Measurements from ENCODE around the gene ZNF638.
"Not testable (repeated sequence)": the region's sequence is repeated elsewhere in the genome, so short reads cannot be mapped to it uniquely, and the experiment has no call there.

ZNF638 gene

DNA sequence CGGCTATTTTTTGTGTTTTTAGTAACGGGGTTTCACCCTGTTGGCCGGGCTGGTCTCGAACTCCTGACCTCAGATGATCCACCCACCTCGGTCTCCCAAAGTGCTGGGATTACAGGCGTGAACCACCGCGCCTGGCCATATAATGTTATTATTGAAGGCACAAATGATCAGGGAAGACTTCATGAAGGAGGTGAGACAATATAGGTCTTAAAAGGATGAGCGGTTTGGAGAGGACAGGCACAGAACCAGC lies 326 bp upstream of the ZNF638 start:
- in situ Hi-C loops (cut with MboI; ENCODE audit: low sequenced_read_pairs) = not testable (repeated sequence)

DNA sequence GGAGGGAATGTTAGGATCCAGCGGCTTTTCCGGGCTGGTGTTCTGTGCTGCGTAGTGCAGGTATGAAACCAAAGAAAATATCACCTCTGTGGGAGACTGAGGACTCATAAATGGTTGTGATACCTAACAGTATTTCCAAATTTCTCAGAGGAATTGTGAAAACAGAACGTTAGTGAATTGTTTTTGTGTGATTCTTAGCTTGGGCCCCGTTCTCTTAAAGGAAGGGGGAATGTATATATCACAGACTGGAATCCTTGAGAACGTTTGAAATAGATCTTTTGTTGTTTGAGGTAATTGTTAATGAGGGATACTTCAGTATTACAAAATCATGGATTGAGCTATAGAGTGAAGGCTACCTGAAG lies 834 bp downstream of the ZNF638 start:
- in situ Hi-C loops (cut with MboI; ENCODE audit: low sequenced_read_pairs) = no loop called here

DNA sequence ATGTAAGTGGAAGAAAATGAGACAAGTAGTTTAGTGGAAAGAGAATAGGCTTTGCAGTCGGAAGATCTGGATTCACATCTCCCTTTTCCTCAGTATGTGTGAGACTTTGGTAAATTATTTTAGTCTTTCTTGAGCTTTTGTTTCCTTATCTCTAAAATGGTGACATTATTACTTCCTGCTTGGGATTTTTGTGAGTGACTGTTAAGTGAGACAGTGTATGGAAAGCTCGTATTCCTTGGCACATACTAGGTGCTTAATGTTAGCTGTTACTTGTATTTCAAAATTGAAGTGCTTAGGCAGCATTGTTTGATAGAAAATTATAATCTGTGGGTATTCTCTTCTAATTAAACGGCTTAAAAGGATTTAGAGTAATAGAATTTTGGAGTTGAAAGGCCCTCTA lies 2.0 kb downstream of the ZNF638 start:
- in situ Hi-C loops (cut with MboI; ENCODE audit: low sequenced_read_pairs) = no loop called here

DNA sequence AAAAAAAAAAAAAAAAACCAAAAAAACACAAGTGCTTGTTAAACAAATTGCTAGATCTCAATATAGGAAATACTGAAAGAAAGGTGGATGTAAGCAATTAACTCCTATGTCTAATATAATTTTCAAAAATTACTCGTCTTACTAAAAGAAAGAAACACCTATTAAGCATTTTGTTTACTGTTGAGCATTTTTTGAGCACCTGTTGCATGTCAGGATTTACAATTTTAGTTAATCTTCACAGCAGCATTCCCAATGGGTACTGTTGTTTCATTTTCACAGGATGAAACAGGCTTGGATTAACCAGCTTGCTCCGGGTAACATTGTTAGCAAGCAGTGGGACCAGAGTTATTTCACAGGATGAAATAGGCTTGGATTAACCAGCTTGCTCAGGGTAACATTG lies 4.8 kb downstream of the ZNF638 start:
- in situ Hi-C loops (cut with MboI; ENCODE audit: low sequenced_read_pairs) = no loop called here

DNA sequence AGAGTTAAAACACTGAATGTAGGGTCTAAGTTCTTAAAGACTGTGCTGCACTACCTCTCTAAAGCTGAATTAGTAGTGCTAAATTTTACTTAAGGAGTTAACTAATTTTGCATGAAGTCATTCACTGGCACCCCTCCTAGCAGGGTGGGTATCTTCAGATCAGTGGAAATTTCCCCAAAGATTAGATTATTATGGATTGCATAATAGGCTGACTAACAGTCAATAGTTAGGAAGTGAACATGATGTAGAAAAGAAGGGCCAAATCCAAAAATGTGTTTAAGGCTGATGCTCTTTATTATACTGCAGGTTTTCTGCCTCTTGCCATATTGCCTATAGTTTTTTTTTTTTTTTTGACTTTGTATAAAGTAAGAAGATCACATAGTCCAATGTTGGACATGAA lies 5.2 kb downstream of the ZNF638 start:
- in situ Hi-C loops (cut with MboI; ENCODE audit: low sequenced_read_pairs) = no loop called here

DNA sequence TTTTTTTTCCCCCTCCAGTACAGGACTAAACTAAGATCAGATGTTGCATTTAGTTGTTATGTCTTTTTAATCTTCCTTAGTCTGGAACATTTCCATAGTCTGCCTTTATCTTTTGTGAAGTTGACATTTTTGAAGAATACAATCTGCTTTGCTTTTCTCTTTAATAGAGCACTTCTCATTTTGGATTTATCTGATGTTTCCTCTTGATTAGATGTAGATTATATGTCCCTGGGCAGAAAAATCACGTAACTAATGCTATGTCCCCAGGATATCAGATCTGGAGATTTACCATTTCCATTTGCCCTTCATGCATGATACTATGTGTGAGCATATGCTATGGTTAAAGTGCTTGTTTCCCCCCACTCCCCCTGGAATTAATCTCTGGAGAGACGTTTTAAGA lies 6.2 kb downstream of the ZNF638 start:
- in situ Hi-C loops (cut with MboI; ENCODE audit: low sequenced_read_pairs) = no loop called here

DNA sequence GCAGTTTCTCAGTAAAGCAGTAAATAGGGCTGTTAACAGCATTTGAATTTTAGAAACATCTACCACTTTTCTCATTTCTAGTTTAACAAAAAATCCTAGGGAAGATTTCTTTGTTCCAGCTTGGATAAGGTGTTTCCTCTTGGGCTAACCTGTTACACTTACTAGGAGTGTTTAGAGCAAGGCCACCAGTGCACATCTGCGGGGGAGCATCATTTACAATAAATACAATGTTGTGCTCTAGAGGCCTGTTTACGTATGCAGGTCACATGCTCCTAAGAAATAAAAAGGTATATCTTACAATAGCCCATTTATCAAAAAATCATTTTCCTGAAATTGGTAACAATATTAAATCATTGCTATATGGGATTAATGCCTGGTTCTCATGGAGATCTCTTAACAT lies 8.1 kb downstream of the ZNF638 start:
- in situ Hi-C loops (cut with MboI; ENCODE audit: low sequenced_read_pairs) = no loop called here

DNA sequence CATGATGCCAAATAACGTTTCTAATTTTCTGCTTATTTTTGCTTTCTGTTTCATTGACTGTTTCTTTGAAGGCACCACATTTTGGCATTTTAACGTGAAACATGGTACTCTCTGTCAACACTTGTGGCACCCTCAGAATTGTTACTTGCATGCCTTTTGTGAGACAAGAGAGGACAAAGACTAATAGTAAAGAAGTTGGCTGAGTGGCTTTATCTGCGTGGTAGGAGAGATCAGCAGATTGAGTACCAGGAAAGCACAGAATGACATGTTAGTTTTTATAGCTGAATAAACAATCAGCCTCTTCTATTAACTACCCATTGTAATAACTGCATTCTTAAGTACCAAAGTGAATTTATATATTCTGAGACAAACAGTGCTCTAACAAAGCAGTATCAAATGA lies 8.6 kb downstream of the ZNF638 start:
- in situ Hi-C loops (cut with MboI; ENCODE audit: low sequenced_read_pairs) = no loop called here

DNA sequence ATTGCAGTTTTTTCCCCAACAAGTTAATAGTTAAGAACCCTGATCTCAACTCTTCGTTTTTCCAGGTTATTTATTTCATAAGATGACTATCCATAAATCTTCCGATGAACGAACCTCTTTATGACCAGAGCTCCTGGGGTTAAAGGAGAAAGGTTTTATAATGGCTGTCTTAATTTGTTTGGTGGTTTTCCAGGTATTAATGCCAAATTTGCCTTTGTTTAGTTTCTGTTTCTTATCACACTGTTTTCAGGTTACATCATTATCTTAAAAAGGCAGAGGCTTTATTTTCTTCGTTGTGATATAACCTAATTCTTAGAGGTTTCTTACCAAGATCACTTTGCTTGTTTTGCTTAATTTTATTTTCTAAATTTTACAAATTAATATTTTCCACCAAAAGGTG lies 10.1 kb downstream of the ZNF638 start:
- in situ Hi-C loops (cut with MboI; ENCODE audit: low sequenced_read_pairs) = no loop called here

DNA sequence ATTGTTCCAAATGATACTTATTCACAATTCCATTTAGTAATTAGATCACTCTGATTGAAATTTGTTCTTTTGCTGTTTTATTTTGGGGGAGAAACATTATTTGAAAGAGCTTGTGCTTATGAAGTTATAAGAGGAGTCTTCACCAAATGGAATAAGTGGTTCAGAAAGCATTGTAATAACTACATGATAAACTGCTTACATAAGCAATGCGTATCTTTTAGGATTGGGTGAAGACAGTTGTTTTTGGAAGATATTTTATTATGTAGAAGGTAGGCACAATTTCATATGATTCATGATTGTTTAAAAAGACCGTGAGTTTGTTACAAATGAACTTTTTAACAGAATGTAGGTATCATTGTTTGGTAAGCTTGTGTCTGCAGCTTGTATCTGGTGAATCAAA lies 14.5 kb downstream of the ZNF638 start:
- in situ Hi-C loops (cut with MboI; ENCODE audit: low sequenced_read_pairs) = no loop called here

DNA sequence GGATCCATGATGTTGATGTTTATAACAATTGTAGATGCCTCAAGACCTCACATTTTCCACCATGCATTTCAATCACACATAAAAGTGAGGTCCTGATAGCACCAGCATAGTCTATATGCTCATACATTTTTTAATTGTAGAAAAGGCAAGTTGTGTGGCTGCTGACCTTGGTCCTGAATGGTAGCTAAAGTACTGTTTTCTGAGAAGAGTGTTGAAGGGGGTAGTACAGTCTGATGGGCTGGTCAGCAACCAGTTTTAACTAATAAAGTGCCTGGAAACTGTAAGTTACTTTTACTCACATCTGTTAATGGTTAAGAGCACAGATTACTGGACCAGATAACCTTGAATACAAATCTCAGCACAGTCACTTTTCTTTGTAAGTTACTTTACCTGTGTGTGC lies 15.9 kb downstream of the ZNF638 start:
- in situ Hi-C loops (cut with MboI; ENCODE audit: low sequenced_read_pairs) = no loop called here

DNA sequence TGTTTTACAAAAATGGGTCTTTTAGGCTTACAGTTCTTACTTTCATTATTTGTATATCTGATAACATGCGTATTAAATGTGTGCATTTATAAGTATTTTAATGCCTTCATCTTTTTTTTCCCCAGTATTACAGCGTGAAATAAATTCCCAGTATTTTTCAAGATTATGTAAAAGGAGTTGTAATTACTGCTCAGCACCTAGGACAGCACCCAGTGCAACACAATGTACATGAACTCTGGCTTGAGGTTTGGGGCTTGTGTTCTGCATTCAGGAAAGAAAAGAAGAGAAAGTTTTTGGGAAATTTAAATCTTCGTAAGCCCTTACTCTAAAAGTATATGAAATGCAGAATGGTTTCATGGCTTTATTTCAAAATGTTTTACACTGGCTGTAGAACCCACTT lies 16.7 kb downstream of the ZNF638 start:
- in situ Hi-C loops (cut with MboI; ENCODE audit: low sequenced_read_pairs) = no loop called here

DNA sequence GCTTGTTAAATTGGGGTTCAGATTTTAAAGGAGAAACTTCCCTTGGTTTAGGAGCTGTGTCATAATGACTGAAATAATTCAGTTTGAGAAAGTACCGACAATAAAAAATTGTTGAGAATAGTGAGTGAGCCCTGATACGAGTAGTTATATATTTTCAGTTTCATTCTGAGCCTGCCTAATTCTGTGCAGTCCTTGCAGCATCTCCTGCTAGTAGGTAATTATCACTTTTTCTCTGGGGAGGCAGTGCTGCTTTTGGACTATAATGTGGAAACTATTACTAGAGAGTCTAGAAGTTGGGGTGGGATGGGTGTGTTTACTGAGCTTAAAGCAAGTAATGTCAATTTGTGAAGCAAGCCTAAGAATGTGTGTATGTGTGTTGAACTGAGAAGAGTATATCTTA lies 21.7 kb downstream of the ZNF638 start:
- in situ Hi-C loops (cut with MboI; ENCODE audit: low sequenced_read_pairs) = no loop called here

DNA sequence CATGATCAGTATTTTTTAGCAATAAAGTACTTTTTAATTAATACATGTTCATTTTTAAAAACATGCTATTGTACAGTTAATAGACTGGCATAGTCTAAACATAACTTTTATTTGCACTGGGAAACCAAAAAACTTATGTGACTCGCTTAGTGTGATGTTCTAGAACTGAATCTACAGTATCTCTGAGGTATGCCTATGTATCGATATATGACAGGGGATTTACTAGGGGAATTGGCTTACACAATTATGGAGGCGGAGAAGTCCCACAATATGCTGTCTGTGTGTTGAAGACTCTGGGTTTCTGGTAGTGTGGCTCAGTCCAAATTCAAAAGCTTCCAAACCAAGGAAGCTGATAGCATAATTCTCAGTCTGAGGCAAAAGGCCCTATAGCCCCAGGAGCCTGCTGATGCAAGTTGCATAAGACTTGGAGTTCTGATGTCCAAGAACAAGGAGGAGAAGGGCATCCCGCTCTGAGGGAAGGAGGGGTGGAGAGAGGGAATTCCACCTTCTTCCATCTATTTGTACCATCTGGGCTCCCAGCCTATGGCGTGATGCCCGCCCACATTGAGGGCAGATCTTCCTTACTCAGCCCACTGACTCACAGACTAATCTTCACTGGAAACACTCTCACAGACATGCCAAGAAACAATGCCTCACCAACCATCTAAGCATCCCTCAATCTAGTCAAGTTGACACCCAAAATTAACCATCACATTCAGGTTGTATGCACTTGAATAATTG lies 27.5 kb downstream of the ZNF638 start:
- in situ Hi-C loops (cut with MboI; ENCODE audit: low sequenced_read_pairs) = no loop called here

DNA sequence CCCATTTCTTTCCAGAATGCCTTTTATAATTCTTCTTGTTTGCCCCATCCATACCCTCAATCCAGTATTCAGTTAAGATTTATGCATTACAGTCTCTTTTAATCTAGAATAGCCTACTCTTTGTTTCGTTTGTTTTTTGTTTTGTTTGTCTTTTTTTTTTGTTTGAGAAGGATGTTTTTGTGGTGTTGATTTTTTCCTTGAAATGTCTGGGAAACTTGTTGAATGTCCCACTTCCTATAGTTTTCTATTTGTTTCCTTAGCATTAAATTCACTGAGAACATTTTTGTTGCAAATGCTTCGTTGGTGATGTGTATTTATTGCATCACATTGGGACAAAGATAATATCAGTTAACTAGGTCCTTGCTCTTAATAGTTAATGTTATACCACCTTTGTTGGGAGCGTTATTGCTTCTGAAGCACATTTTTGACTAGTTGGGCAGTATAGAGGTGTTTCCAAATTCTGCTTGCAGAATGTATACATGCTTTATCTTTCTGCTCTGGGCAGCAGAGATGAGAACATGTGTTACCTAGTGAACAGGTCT lies 28.9 kb downstream of the ZNF638 start:
- in situ Hi-C loops (cut with MboI; ENCODE audit: low sequenced_read_pairs) = no loop called here

DNA sequence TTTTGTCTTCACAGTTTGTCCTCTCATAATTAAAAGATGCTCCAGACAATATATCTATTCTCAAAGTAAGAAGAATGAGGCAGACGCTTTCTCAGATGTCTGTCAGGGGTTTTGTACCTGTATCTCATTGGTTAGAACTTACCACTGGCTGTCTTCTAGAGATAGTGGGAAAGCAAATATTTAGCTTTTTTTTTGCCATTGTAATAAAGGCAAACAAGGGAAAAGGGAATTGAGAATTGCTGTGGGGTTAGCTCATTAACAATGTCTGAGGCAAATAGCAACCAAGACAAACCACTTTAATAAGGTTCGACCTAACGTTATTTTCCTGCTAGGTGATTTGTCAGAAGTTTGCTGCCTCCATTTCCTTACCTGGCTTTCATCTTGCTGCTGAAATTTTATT lies 30.0 kb downstream of the ZNF638 start:
- in situ Hi-C loops (cut with MboI; ENCODE audit: low sequenced_read_pairs) = no loop called here

DNA sequence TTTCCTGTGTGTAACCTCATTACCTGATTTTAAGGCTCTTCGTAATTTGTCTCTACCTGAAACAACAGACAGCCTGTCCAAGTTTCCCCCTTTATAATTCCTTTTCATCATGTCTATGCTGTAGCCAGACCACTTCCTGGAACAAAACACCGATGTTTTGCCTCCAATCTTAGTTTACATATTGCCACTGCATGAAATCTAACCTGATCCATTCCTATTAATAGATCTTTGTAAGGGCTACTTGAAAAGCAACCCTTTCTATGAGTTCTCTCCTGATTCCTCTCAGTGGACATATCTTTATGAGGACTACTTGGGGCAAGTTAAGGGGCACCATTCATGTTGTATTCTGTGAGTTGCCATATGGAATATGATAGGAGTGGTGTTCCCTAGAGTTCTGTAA lies 30.9 kb downstream of the ZNF638 start:
- in situ Hi-C loops (cut with MboI; ENCODE audit: low sequenced_read_pairs) = no loop called here

DNA sequence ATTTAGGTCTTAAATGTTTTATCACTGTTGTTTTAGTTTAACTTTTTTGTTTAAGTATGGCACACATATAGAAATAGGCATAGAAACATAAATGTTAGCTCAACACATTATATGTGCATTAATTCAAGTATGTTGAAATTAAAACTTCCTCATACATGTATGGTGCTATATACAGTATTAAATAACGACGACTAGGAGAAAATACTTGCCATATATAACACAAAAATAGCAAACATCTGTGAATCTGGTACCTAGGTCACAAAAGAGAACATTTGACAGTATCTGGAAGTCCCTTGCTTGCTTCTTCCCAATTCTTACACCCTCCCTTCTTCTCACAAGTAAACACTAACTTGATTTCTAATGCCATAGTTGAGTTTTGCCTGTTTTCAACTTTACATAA lies 38.4 kb downstream of the ZNF638 start:
- in situ Hi-C loops (cut with MboI; ENCODE audit: low sequenced_read_pairs) = no loop called here

DNA sequence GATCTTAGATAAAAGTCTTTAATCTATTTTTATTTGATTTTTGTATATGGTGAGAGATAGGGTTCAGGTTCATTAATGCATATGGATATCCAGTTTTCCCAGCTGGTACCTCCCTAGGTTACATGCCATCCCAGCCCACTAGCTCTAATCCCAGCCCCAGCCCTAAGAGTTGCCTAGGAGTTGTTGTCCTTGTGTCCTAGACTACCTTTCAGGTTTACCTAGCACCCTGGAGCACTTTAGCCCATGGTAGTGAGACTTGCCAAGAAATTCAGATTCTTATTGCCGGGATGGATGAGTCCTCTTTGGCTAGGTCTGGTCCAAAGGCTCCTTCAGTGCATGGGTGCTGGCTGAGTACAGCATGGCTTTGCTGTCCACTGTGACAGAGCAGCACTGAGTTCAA lies 40.5 kb downstream of the ZNF638 start:
- in situ Hi-C loops (cut with MboI; ENCODE audit: low sequenced_read_pairs) = no loop called here

DNA sequence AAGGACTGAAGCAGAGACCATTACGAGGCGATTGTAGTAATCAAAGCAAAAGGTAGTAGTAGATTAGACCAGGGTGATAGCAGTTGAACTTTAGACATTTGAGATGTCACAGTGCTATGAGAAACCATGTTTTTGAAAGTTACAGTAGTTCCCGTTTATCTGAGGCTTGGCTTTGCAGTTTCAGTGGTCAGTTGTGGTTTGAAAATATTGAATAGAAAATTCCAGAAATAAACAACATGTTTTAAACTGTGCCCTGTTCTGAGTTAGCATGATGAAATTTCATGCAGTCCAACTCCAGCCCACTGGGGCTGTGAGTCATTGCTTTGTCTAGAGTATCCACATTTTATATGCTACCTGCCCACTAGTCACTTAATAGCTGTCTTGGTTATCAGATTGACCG lies 47.5 kb downstream of the ZNF638 start:
- in situ Hi-C loops (cut with MboI; ENCODE audit: low sequenced_read_pairs) = no loop called here

DNA sequence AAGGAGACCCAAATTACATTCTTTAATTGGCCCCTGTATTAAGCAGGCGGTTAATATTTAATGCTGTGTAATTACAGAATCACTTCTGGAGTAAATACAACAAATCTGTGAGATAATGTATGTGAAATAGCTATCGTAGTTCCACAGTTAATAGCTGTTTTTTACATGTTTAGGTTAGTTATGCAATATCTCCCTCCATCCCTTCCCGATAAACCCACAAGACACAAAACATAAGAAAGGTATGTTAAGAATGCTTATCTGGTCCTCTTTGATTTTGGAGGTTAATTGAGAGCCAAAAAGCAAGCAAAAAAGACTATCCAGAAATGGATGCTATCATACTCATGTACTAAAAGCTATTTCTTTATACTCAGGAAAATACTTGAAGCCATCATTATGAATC lies 49.1 kb downstream of the ZNF638 start:
- in situ Hi-C loops (cut with MboI; ENCODE audit: low sequenced_read_pairs) = no loop called here

DNA sequence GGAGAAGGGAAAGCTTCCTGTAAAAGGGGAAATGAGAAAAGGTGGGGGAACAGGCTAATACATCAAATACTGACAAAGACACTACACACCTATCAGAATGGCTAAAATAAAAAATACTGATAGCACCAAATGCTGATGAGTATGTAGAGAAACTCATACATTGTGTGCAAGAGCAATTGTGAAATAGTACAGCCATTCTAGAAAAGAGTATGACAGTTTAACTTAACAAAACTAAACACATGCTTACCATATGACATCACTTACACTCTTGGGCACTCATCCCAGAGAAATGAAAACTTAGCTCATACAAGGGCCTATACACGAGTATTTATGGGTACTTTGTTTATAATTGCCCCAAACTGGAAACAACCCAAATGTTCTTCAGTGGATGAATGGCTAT lies 53.4 kb downstream of the ZNF638 start:
- in situ Hi-C loops (cut with MboI; ENCODE audit: low sequenced_read_pairs) = no loop called here

DNA sequence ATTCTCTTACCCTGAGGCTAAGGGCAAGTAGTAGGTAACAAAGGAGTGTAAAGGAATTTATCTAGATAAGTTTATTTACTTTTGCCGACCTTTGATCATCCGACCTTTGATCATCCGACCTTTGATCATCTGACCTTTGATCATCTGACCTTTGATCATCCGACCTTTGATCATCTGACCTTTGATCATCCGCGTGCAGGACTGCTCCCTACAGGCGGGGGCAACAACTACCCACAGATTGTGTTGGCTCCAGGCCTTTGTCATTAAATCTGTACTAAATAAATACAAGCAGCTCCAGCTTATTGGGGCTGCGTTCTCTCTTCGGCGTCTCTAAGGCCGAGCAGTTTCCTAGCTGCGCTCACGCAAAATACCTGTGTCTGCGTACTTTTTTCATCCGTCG lies 56.6 kb downstream of the ZNF638 start:
- in situ Hi-C loops (cut with MboI; ENCODE audit: low sequenced_read_pairs) = no loop called here

Data from HL-60/S4 (cell line).